Measurements from ENCODE around the gene KCTD13. TPM values are rescaled to one million over a fixed set of nuclear protein-coding genes. Genes with fewer than 3 reads are reported as not detected.

Gene KCTD13
- polyA plus RNA-seq, 1 of the 3 experiments (the other 2 are of a cell fraction): 31.0 TPM

- ChIA-PET POLR2A (no interaction called here), CTCF (interaction anchor here (0.8 to 8.2 kb wide), 7 partner anchors 9 to 167 kb away, joined by 3 to 41 read pairs (median 3); partner anchors contain the start of genes PAGR1 and TMEM219)
- H3K79me2 ChIP-seq (ENCODE audit: insufficient read depth): peaks cover 46% of the 10 kb centered on the region
- 3% methylated on average over 19 of the region's 31 CpGs for whole genome bisulfite sequencing (ENCODE audit: low lambda C conversion rate)
- H2AFZ ChIP-seq (ENCODE audit: low read depth): peak overlapping the region; percentile 68
- no peak for TF ChIP-seq ELF1 (IDR thresholded peaks at IDR 0.05)
- TF ChIP-seq MEF2A (IDR thresholded peaks at IDR 0.05; ENCODE audit: borderline replicate concordance, low read depth): no peak
- TF ChIP-seq ZBTB33 (IDR thresholded peaks at IDR 0.05; ENCODE audit: borderline replicate concordance, low read depth): no peak
- TF ChIP-seq FOXM1 (IDR thresholded peaks at IDR 0.05; ENCODE audit: low read depth): no peak
- TF ChIP-seq FOXJ3 (CRISPR knock-in tag; IDR thresholded peaks at IDR 0.05): no peak
- no peak for TF ChIP-seq RCOR1 (IDR thresholded peaks at IDR 0.05; ENCODE audit: low read length)
- TF ChIP-seq EZH2phosphoT487 (IDR thresholded peaks at IDR 0.05; ENCODE audit: borderline replicate concordance, low read depth): no peak
- no peak for TF ChIP-seq JUND (IDR thresholded peaks at IDR 0.05)
- no peak for TF ChIP-seq CTCF (IDR thresholded peaks at IDR 0.05)
- TF ChIP-seq TAF1 (IDR thresholded peaks at IDR 0.05; ENCODE audit: borderline replicate concordance, low read depth, low read length): no peak
- TF ChIP-seq FOSL2 (IDR thresholded peaks at IDR 0.05; ENCODE audit: borderline replicate concordance, low read depth): no peak
- no peak for TF ChIP-seq NFIC (IDR thresholded peaks at IDR 0.05; ENCODE audit: borderline replicate concordance)
- TF ChIP-seq TEAD4 (IDR thresholded peaks at IDR 0.05; ENCODE audit: borderline replicate concordance, insufficient read depth): no peak
- no peak for TF ChIP-seq USF1 (IDR thresholded peaks at IDR 0.05; ENCODE audit: borderline replicate concordance, low read depth)
- TF ChIP-seq MXI1 (IDR thresholded peaks at IDR 0.05; ENCODE audit: low read depth, low read length): no peak
- TF ChIP-seq NRF1 (IDR thresholded peaks at IDR 0.05; ENCODE audit: low read depth, low read length): no peak
- H3K9me3 ChIP-seq: no peaks in the 10 kb centered on the region
- peaks cover 11% of the 10 kb centered on the region for H3F3A ChIP-seq (replicated peaks; ENCODE audit: insufficient read depth)
- peak overlapping the region; percentile 69 to 88 for H3K27ac ChIP-seq (ENCODE audit: low read depth in 2 of 2, low read length in 1 of 2)
- H3K27me3 ChIP-seq (ENCODE audit: insufficient read depth): no peaks in the 10 kb centered on the region
- peaks cover 9 to 30% of the 10 kb centered on the region in 2 experiments for H3K36me3 ChIP-seq (replicated peaks in 1 of 2; ENCODE audit: control insufficient read depth in 1 of 2, insufficient read depth in 2 of 2, low read length in 1 of 2)
- peak overlapping the region; percentile 87 to 91 for H3K4me3 ChIP-seq (ENCODE audit: low read depth in 2 of 2, low read length in 1 of 2)
- peak overlapping the region; percentile 82 for H3K9ac ChIP-seq
- peaks cover 20 to 25% of the 10 kb centered on the region in 2 experiments; a peak in 3 of 4 replicates for H3K4me1 ChIP-seq (ENCODE audit: control insufficient read depth in 1 of 2, insufficient read depth in 2 of 2, low read depth in 1 of 2, low read length in 1 of 2)
- H4K20me1 ChIP-seq (ENCODE audit: insufficient read depth): peaks cover 38% of the 10 kb centered on the region
- no peaks in the 10 kb centered on the region for H3K9me2 ChIP-seq
- DNase-seq: peak; percentile 56
- peak overlapping the region; percentile 99 for H3K4me2 ChIP-seq
Observed at GRCh38 chr16:29974291-29975133, 48.5 kb upstream of the KCTD13 start.

All from SK-N-SH (cell line).